Astrocyte (in vitro differentiated cells and primary cell): ENCODE data around the gene GLB1L. TPM values are rescaled to one million over a fixed set of nuclear protein-coding genes. Genes with fewer than 3 reads are reported as not detected.

Experiments used
- DNase-seq: peaks from one replicate; pipeline ENCODE4 v3.0.0-alpha.2; 2010; ENCODE audit warnings: low read depth
- FAIRE-seq: peaks from 2 replicates; lab custom pipeline; 2011; peaks lifted over from hg19 to GRCh38; lab: Jason Lieb, UNC
- H2AFZ ChIP-seq: 2 replicates; pipeline ENCODE4 v1.6.0; 2012; ENCODE audit warnings: low read depth, low read length, inconsistent platforms
- H3K27ac ChIP-seq: 2 replicates; pipeline ENCODE4 v1.5.1; 2011; ENCODE audit warnings: low read depth, low read length, inconsistent platforms
- H3K27me3 ChIP-seq: 2 replicates; pipeline ENCODE4 v1.6.0; 2011; ENCODE audit warnings: low read length, inconsistent platforms; ENCODE audit not compliant: insufficient read depth
- H3K36me3 ChIP-seq: 2 replicates; pipeline ENCODE4 v1.5.1; 2011; ENCODE audit warnings: low read length, inconsistent platforms; ENCODE audit not compliant: insufficient read depth
- H3K4me1 ChIP-seq: 2 replicates; pipeline ENCODE4 v1.5.1; 2011; ENCODE audit warnings: low read length, inconsistent platforms; ENCODE audit not compliant: insufficient read depth
- H3K4me2 ChIP-seq: 2 replicates; pipeline ENCODE4 v1.6.0; 2012; ENCODE audit warnings: low read length, inconsistent platforms
- H3K4me3 ChIP-seq: 2 replicates; pipeline ENCODE4 v1.5.1; 2011; ENCODE audit warnings: low read depth, mild to moderate bottlenecking, low read length, inconsistent platforms; ENCODE audit not compliant: insufficient read depth
- H3K79me2 ChIP-seq: 2 replicates; pipeline ENCODE4 v1.6.0; 2012; ENCODE audit warnings: mild to moderate bottlenecking, low read length, inconsistent platforms; ENCODE audit not compliant: insufficient read depth
- H3K9ac ChIP-seq: 2 replicates; pipeline ENCODE4 v1.6.0; 2012; ENCODE audit warnings: mild to moderate bottlenecking, low read length, inconsistent platforms
- H3K9me3 ChIP-seq: 2 replicates; pipeline ENCODE4 v1.5.1; 2012; ENCODE audit warnings: low read depth, mild to moderate bottlenecking, low read length, inconsistent platforms; ENCODE audit not compliant: insufficient read depth
- H4K20me1 ChIP-seq: 2 replicates; pipeline ENCODE4 v1.6.0; 2012; ENCODE audit warnings: low read length, inconsistent platforms; ENCODE audit not compliant: insufficient read depth
- H3K27ac Mint-ChIP-seq: one replicate; pipeline ENCODE4 v1.8.0; 2021; ENCODE audit warnings: mild to moderate bottlenecking, mixed read lengths; ENCODE audit not compliant: unreplicated experiment
- H3K27me3 Mint-ChIP-seq: one replicate; pipeline ENCODE4 v1.8.0; 2021; ENCODE audit warnings: low read depth, mixed read lengths; ENCODE audit not compliant: unreplicated experiment
- H3K36me3 Mint-ChIP-seq: one replicate; pipeline ENCODE4 v1.8.0; 2021; ENCODE audit warnings: low read depth, mixed read lengths; ENCODE audit not compliant: unreplicated experiment
- H3K4me1 Mint-ChIP-seq: one replicate; pipeline ENCODE4 v1.8.0; 2021; ENCODE audit warnings: low read depth, mixed read lengths; ENCODE audit not compliant: unreplicated experiment
- H3K4me3 Mint-ChIP-seq: one replicate; pipeline ENCODE4 v1.8.0; 2021; ENCODE audit warnings: mild to moderate bottlenecking, moderate library complexity, mixed read lengths; ENCODE audit not compliant: unreplicated experiment
- H3K9me3 Mint-ChIP-seq: one replicate; pipeline ENCODE4 v1.8.0; 2021; ENCODE audit warnings: mild to moderate bottlenecking, mixed read lengths; ENCODE audit not compliant: unreplicated experiment
- CTCF ChIP-seq: IDR thresholded peaks from 2 replicates; pipeline ENCODE4 v1.5.1; 2011; ENCODE audit warnings: low read depth, mild to moderate bottlenecking, inconsistent platforms, low read length, moderate library complexity; ENCODE audit not compliant: insufficient read depth
- EZH2 ChIP-seq: IDR thresholded peaks from 2 replicates; pipeline ENCODE4 v1.6.1; 2012; ENCODE audit warnings: mild to moderate bottlenecking, low read length, inconsistent platforms; ENCODE audit not compliant: insufficient read depth
- total RNA-seq: library from RNA; stranded (reverse); gene quantifications from 2 replicates; pipeline ENCODE4 v1.2.1, GENCODE V29; 2021

Gene GLB1L
- total RNA-seq, 1 donor from 2014 or later = 2.7 TPM

DNA sequence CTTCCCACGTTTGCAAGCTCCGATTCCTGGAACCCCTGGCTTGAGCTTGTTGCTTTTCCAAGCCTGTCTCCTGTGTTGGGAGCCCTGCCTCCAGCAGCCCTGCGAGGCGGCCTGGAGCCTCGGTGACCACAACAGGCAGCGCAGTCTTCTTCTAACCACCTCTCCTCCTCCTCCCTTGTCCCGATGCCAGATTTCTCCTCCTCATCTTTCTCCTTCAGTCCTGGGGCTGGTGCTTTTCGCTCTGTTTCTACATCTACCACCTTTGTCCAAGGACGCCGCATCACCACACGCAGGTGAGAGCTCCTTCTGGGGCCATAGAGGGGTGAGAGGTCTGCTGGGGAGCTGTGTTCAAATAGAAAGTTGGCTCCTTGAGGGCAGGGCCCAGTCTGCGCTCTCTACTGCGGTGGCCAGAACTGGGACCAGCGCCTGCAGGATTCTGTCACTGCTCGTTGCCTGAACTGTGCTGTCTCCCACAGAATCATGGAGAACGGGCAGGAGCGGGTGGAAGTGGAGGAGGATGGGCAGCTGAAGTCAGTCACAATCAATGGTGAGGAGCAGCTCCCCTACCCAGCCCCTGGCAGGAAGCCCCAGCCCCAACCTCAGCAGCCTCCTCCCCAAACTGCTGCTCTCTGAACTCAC, 37.8 kb upstream of the GLB1L start:
- Mint-ChIP-seq H3K27ac (no peak overlapping the region), H3K4me3 (no peak overlapping the region), H3K27me3 (no peaks in the 10 kb centered on the region), H3K9me3 (no peaks in the 10 kb centered on the region), H3K4me1 (peaks cover 42% of the 10 kb centered on the region), H3K36me3 (peaks cover 18% of the 10 kb centered on the region)
- FAIRE-seq (no peak), DNase-seq (no peak)
- Histone ChIP-seq H2AFZ (no peak overlapping the region), H3K4me1 (peaks cover 27% of the 10 kb centered on the region), H3K36me3 (peaks cover 2% of the 10 kb centered on the region), H3K27ac (no peak overlapping the region), H3K4me3 (no peak overlapping the region), H3K4me2 (no peak overlapping the region), H3K27me3 (no peaks in the 10 kb centered on the region), H4K20me1 (peaks cover 4% of the 10 kb centered on the region), H3K9me3 (no peaks in the 10 kb centered on the region), H3K9ac (no peak overlapping the region), H3K79me2 (peaks cover 13% of the 10 kb centered on the region)
- TF ChIP-seq EZH2 (no peak), CTCF (no peak)

- Histone ChIP-seq H3K4me1 (peaks cover 33% of the 10 kb centered on the region), H2AFZ (no peak overlapping the region), H3K9ac (no peak overlapping the region), H3K27me3 (no peaks in the 10 kb centered on the region), H3K9me3 (no peaks in the 10 kb centered on the region), H4K20me1 (peaks cover 4% of the 10 kb centered on the region), H3K4me3 (no peak overlapping the region), H3K4me2 (no peak overlapping the region), H3K79me2 (peaks cover 13% of the 10 kb centered on the region), H3K27ac (no peak overlapping the region), H3K36me3 (peaks cover 2% of the 10 kb centered on the region)
- Mint-ChIP-seq H3K4me1 (peaks cover 45% of the 10 kb centered on the region), H3K9me3 (no peaks in the 10 kb centered on the region), H3K27me3 (no peaks in the 10 kb centered on the region), H3K36me3 (peaks cover 18% of the 10 kb centered on the region), H3K4me3 (no peak overlapping the region), H3K27ac (no peak overlapping the region)
- DNase-seq (no peak), FAIRE-seq (no peak)
- TF ChIP-seq EZH2 (no peak), CTCF (no peak)
These were observed 37.1 kb upstream of the GLB1L start for GRCh38 chr2:219282375-219282774.

GRCh38 chr2:219281588-219281987, 36.3 kb upstream of the GLB1L start:
- H3K4me3 Mint-ChIP-seq = no peak overlapping the region

More at GRCh38 chr2:219281588-219281987, 36.3 kb upstream of the GLB1L start:
- Histone ChIP-seq H3K9me3 (no peaks in the 10 kb centered on the region), H3K9ac (no peak overlapping the region), H3K36me3 (no peaks in the 10 kb centered on the region), H3K27me3 (no peaks in the 10 kb centered on the region), H3K4me3 (no peak overlapping the region), H4K20me1 (peaks cover 4% of the 10 kb centered on the region), H3K4me1 (peaks cover 34% of the 10 kb centered on the region), H3K4me2 (no peak overlapping the region), H2AFZ (no peak overlapping the region), H3K27ac (no peak overlapping the region), H3K79me2 (peaks cover 13% of the 10 kb centered on the region)
- Mint-ChIP-seq H3K27ac (no peak overlapping the region), H3K4me1 (peaks cover 44% of the 10 kb centered on the region), H3K36me3 (peaks cover 18% of the 10 kb centered on the region), H3K27me3 (no peaks in the 10 kb centered on the region), H3K9me3 (no peaks in the 10 kb centered on the region)
- FAIRE-seq (no peak), DNase-seq (no peak)
- TF ChIP-seq CTCF (no peak), EZH2 (no peak)
